ENCODE data around the gene STRIP1.

The STRIP1 gene

GRCh38 chr1:110098222-110099026 lies 64.0 kb downstream of the STRIP1 start:
- no peak for DNase-seq

- DNase-seq = no peak
Measured at GRCh38 chr1:110100335-110100734, 65.9 kb downstream of the STRIP1 start.

GRCh38 chr1:110102081-110102480 lies 67.7 kb downstream of the STRIP1 start:
- DNase-seq = no peak
